Stimulated activated CD8-positive, alpha-beta memory T cell treated with anti-CD3 and anti-CD28 coated beads, Interleukin-4, amount 100 ng/mL, for 1 hour (primary cell): ENCODE data around the gene EPS8L3.
"Not testable (repeated sequence)": the region's sequence is repeated elsewhere in the genome, so short reads cannot be mapped to it uniquely, and the experiment has no call there.

Source experiments
- DNase-seq, 2 donors: peaks; one replicate each; pipeline ENCODE4 v3.0.0-alpha.2; 2020; ENCODE audit warnings: low read depth in 2 of 2, low spot score in 1 of 2

Gene EPS8L3

GRCh38 chr1:109764561-109765482, 1.1 kb upstream of the EPS8L3 start:
- DNase-seq, result no peak

GRCh38 chr1:109762821-109763645, 690 bp downstream of the EPS8L3 start:
- DNase-seq, result no peak

- no peak for DNase-seq
These were observed 1.6 kb downstream of the EPS8L3 start for GRCh38 chr1:109762039-109762585.

- DNase-seq, result no peak
These were observed 2.3 kb downstream of the EPS8L3 start for GRCh38 chr1:109761227-109762038.

DNA sequence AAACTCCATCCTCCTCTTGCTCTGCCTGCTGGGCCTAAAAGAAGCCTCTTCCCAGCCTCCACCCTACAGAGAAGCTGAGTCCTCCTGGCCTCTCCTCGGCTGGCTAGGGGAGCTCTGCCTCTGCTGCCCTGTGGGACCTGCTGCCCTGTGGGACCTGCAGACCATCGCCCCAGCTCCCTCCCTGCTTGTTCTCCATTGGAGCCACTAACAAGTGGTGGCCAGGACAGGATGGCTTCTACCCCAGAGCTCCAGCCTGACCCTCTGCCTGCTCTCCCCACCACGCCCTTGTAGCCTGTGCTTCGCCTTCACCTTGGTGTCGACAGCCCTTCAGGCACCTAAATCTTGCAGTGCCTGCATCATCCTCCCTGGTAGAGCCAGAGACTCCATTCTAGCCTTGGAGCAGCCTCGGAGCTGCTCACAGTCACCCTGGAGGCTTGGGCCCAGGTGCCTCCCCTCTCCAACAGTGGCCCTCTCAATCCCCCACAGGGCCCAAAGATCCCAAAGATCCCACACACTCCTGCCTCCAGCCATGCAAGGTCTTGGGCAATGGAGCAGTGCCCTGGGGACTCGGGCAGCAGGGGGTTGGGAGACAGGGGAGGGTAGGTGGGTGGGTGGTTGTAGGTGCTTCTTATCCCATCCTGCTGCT, 3.0 kb downstream of the EPS8L3 start:
- DNase-seq, result no peak

DNA sequence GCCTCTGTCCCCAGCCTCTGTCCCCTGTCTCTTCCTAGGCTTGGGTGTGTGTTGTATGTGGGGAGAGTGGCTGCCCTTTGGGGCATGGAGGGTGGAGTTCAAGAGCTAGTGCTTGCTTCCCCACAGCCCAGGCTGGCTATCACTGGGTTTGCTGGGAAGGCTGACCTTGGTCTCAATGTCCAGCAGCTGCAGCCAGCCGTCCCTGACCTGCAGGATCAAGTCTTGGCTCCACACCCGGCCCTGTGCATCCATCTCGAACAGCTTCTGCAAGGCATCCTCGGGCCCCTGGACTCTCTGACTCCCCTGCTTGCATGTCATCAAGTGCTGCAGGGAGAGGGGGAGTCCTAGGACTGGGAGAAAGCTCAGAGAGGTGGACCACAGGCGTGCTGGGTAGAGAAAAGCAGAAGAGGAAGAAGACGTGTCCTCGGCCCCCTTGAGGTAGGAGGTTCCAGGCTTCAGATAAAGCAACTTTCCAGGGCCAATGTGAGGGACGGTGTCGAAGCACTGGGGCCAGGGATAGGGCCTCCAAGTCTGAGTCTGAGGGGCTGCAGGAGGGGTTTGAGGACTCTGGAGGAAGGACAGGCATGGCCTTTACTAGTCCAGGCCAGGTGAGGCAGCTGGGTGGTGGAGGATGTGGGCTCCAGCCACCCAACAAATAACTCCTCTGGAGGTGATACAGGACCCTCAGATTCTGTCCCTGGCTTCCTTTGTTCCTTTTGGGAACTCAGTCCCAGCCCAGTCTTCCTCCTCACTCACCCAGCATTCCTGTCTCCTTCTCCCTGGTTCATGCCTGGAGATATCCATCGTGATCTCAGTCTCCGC, 4.0 kb downstream of the EPS8L3 start:
- no peak for DNase-seq

DNA sequence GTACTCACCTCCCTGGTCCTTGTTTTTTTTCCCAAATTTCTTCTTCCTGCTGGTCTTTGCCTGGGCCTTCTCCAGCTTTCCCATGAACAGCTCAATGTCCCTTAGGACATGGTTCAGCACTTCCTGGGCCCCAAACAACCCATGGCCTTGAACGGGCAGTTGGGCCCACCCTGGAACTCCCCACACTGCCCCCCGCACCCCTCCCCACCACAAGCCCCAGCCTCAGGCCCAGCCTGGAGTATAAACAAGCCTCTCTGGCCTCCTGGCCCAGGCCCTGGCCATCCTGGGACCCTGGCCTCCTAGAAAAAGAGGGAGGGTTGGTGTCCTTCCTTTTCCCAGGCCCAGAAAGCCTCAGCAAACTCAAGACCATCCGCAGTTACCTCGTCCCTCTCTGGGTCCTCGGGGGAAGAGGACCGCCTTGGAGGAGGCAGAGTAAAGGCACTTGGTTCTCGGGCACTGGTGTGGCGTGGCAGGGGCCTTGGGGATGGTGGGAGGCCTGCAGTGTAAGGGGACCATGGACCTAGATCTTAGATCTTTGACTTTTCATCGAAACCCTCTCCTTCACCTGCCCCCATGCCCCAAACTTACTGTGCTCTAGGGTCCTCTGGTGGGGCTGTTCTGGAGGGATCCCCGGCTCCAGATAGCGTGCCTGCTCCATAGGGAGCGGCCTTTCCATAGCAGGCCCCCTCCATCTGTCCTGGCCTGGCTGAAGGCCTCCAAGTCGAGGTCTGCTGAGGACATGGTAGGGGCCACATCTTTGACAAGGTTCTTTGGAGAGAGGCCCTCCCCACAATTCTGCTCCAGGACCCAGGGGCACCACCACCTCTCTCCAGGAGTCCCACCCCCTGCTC, 5.6 kb downstream of the EPS8L3 start:
- no peak for DNase-seq

DNA sequence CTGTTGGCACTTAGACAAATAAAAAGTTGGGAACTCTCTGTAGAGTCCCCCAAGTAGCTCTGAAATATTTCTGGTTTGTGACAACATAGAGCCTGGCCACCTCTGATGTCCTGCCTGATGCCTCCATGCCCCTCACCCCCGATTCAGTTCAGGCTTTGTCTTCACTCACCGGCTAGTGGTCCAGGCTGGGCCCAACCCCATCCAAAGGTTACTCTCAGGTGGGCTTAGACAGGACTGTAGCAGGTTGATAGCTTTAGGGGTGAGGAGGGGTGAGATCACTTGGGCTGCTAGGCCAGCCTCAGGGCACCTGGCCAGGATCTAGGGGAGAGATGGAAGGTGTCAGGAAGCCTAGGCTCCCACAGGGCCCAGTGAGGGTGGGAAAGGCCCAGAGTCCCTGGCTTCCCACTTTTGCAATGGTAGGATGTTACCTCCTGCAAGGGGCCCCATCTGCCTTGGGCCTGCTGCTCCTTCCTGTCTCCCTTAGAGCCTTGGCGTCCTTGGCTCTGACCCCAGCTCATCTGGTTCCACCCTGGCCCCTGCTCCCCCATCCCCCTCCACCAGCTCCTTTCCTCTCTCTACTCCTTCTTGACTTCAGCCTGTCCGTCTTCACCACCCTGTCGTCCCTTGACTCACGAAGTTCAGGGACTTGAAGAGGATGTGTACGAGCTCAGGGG, 6.7 kb downstream of the EPS8L3 start:
- DNase-seq, result no peak

DNA sequence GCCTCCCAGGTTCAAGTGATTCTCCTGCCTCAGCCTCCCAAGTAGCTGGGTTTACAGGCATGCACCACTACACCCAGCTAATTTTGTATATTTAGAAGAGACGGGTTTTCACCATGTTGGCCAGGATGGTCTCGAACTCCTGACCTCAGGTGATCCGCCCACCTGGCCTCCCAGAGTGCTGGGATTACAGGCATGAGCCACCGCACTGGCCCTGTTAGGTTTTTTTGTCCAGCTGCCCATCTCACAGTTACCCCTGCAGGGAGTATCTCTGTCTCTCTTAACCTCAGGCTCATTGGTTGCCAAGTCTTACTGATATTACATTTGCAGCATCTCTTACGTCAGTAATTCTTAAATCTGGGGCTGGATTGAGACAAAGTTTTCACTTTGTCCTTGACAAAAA, 7.4 kb downstream of the EPS8L3 start:
- DNase-seq, result not testable (repeated sequence)

GRCh38 chr1:109754738-109755137, 9.0 kb downstream of the EPS8L3 start:
- DNase-seq, result no peak

DNA sequence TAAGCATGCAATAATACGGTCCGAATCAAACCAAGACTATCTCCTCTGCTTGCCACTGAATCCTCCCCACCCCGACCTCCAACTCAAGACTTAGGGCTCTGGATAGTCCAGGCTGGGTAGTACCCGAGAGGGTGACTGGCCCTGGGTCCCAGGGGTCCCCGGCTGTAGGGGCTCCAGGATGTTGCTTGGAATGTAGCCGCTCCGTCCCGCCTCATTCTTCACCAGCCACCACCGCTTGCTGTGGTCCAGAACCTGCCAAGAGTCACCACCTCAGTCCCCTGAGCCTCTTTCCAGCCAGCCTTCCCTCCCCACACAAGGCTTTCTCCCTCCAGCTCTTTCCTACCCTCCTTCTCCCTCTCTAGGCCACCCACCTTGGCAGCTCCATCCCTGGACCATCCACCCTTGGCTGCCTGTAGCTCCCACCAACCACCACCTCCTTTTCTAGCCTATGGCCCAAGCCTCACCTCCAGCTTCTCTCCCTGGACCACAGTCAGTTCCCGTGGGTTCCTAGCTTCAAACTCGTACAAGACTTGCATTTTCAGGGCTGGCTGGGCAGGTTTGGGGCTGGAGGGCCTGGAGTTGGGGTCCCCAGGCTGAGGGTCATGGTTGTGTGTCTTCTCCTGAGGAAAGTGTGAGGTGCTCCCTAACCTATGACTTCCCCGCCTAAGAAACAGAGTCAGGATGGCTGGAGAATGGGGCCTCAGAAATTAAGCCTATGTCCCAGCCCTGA, 12.0 kb downstream of the EPS8L3 start:
- no peak for DNase-seq

DNA sequence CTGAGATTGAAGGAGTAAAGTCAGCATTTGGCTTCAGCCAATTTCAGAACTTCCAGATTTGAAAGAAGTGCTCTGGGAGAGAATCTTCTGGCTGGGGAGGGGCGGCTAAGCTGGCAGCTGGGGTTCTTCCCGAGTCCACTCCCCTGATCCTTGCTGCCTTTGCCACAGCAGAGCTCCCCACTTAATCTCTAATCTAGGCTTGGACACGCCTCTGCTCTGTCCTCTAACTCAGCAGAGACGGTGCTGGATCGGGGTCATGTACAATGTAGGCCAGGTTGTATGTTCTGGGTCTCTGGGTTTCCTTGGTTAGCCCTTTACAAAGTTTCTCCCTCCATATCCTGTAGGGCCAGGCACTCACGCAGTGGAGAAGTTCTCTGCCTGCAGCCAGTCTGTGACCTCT, 12.8 kb downstream of the EPS8L3 start:
- no peak for DNase-seq

DNA sequence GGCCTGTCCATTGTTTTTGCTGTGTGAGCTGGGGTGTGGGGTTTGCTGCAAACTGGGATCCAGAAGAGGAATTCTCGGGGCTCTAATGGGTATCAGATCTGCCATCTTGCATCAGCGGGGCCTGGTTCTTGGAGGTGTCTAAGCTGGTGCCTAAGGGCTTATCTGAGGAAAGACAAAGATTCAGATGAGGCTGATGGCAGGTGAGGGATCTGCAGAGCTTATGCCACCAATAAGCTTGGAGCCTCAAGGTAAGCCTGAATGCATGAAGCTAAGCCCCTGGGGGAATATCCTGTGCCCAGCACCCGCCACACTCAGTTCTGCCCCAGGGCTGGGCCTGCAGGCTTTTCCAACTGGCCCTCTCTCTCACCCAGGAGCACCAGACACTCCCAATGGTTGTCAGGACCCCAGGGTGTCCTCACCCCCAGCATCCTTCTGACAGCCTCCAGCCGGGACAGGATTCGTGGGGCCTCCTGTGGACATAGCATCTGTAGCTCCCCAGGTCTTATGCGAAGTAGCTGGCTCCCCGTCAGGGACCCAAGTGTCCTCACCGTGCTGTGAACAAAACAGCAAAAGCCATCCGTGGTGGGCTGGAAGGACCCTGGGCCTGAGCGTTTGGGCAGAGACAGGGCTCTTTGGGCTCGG, 13.4 kb downstream of the EPS8L3 start:
- no peak for DNase-seq

DNA sequence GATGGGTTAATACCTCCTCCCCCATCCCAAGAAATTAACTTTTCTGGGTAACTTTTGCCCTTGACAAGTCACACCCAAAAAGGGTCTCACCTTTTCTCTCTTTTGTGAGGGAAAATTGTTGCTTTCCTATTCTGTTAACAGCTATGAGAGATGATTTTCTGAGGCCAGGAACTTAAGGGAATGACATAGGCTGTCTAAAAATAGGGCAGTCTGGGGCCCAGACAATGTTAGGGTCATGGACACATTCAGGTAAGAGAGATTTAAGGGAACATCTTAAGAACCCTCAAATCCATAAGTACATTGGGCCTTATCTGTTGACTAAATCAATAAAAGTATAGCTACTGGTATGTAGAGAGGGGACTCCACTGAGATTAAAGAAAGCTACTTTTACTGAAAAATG, 14.5 kb downstream of the EPS8L3 start:
- no peak for DNase-seq

GRCh38 chr1:109748311-109748710, 15.4 kb downstream of the EPS8L3 start:
- DNase-seq, result not testable (repeated sequence)

DNA sequence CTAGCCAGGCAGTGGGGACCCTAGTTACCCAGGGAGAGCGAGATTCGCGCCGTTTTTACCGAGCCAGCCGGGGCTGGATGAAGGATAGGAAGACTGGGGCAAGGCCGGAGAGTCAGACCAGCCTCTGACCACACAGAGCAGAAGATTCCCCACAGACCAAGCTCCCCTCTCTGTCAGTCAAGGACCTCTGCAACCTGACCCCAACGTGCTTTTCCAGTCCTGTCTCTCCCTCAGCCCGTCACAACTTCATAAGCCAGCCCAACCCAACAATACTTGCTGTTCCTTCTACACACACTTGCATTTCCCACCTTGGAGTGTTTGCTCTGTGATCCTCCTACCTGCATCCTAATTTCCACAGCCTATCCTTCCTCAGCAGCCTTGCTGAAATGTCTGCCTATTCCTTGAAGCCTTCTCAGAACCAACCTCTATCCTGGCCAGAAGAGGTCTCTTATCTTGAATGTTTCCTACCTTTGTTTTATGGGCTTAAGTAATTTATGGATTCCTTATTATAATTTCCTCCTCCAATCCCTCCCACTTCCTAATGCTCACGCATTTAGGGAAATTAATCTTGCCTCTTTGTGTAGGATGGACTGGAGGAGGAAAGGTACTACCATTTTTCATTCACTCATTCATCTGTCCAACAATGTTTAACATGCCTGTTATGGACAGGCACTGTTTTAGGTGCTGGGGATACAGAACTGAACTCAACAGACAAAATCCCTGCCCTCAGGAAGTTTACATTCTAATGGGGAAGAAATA, 22.9 kb downstream of the EPS8L3 start, which contains the start of gene GSTM3:
Gene GSTM3, minus strand, starts transcription at position 424 of the 759 bp plus-strand sequence. CDS start 751 bp downstream, outside the sequence.
- no peak for DNase-seq
